GM23338 (cell line): ENCODE results near the gene TMEM187. TPM values are rescaled to one million over a fixed set of nuclear protein-coding genes. Genes with fewer than 3 reads are reported as not detected.

ENCODE experiments used
- ATAC-seq: fragments of 200-7000 bp; cut with Tn5 transposase; 3 replicates; pipeline ENCODE4 v1.9.1; 2020
- DNase-seq: peaks from one replicate; pipeline ENCODE4 v3.0.0-alpha.2; 2015; ENCODE audit warnings: low spot score
- H2AFZ ChIP-seq: fragments of 200-600 bp; sonication (generic); 2 replicates; pipeline ENCODE4 v1.8.0; 2016; ENCODE audit warnings: antibody characterized with exemption, mild to moderate bottlenecking, moderate library complexity
- H3F3A ChIP-seq: fragments of 200-600 bp; sonication (generic); replicated peaks from 2 replicates; pipeline ENCODE4 v1.8.0; 2017; ENCODE audit warnings: antibody characterized with exemption, mixed run types, low read depth
- H3K27ac ChIP-seq: fragments of 200-600 bp; sonication (generic); 2 replicates; pipeline ENCODE4 v1.6.1; 2016; ENCODE audit warnings: low read depth
- H3K27me3 ChIP-seq: fragments of 200-600 bp; sonication (generic); 2 replicates; pipeline ENCODE4 v1.8.0; 2016; ENCODE audit warnings: mild to moderate bottlenecking, mixed run types, moderate library complexity; ENCODE audit not compliant: insufficient read depth
- H3K36me3 ChIP-seq: fragments of 200-600 bp; sonication (generic); 2 replicates; pipeline ENCODE4 v1.8.0; 2016; ENCODE audit warnings: mild to moderate bottlenecking; ENCODE audit not compliant: insufficient read depth
- H3K4me1 ChIP-seq: fragments of 200-600 bp; sonication (generic); 2 replicates; pipeline ENCODE4 v1.8.0; 2016; ENCODE audit warnings: mild to moderate bottlenecking, moderate library complexity; ENCODE audit not compliant: insufficient read depth
- H3K4me2 ChIP-seq: fragments of 200-600 bp; sonication (generic); 2 replicates; pipeline ENCODE4 v1.7.1; 2017; ENCODE audit warnings: mixed run types
- H3K4me3 ChIP-seq: fragments of 200-600 bp; sonication (generic); 2 replicates; pipeline ENCODE4 v1.6.1; 2016; ENCODE audit warnings: mixed run types
- H3K79me2 ChIP-seq: fragments of 200-600 bp; sonication (generic); replicated peaks from 2 replicates; pipeline ENCODE4 v1.8.0; 2017; ENCODE audit warnings: mild to moderate bottlenecking; ENCODE audit not compliant: insufficient read depth
- H3K9me2 ChIP-seq: fragments of 200-600 bp; sonication (generic); 2 replicates; pipeline ENCODE4 v1.8.0; 2017; ENCODE audit not compliant: insufficient read depth
- H4K20me1 ChIP-seq: fragments of 200-600 bp; sonication (generic); replicated peaks from 2 replicates; pipeline ENCODE4 v1.8.0; 2017; ENCODE audit warnings: mild to moderate bottlenecking; ENCODE audit not compliant: insufficient read depth
- H3K27ac Mint-ChIP-seq: 2 replicates; pipeline ENCODE4 v1.8.0; 2020; ENCODE audit warnings: inconsistent platforms, mild to moderate bottlenecking, moderate library complexity, mixed read lengths
- H3K27me3 Mint-ChIP-seq: 3 replicates; pipeline ENCODE4 v1.8.0; 2022; ENCODE audit warnings: low read depth, mild to moderate bottlenecking, moderate library complexity, mixed read lengths, inconsistent platforms; ENCODE audit not compliant: insufficient read depth, poor library complexity
- H3K36me3 Mint-ChIP-seq: 3 replicates; pipeline ENCODE4 v1.8.0; 2021; ENCODE audit warnings: low read depth, mild to moderate bottlenecking, inconsistent platforms, moderate library complexity, mixed read lengths
- H3K4me1 Mint-ChIP-seq: 3 replicates; pipeline ENCODE4 v1.8.0; 2020; ENCODE audit warnings: mild to moderate bottlenecking, inconsistent platforms, mixed read lengths
- H3K4me3 Mint-ChIP-seq: 3 replicates; pipeline ENCODE4 v1.8.0; 2021; ENCODE audit warnings: moderate library complexity, mild to moderate bottlenecking, inconsistent platforms, mixed read lengths
- H3K9me3 Mint-ChIP-seq: 3 replicates; pipeline ENCODE4 v1.8.0; 2020; ENCODE audit warnings: moderate library complexity, mild to moderate bottlenecking, inconsistent platforms, mixed read lengths
- CTCF ChIP-seq, 2 experiments: fragments of 200-600 bp in 1 of 2; sonication (generic) in 1 of 2; conservative IDR thresholded peaks; 2 replicates each; pipeline versions ENCODE4 v1.5.1 to v1.6.1; 2016 to 2017; ENCODE audit warnings: antibody characterized with exemption in 2 of 2, low read depth in 2 of 2, mild to moderate bottlenecking in 2 of 2, moderate library complexity in 1 of 2
- EZH2 ChIP-seq: fragments of 200-600 bp; sonication (generic); IDR thresholded peaks from one replicate; pipeline ENCODE4 v1.8.0; 2017; ENCODE audit warnings: antibody characterized with exemption, mild to moderate bottlenecking, low read depth; ENCODE audit not compliant: unreplicated experiment
- NANOG ChIP-seq: IDR thresholded peaks from 2 replicates; pipeline ENCODE4 v1.6.1; 2016; ENCODE audit warnings: antibody characterized with exemption, borderline replicate concordance
- ZNF114 ChIP-seq: fragments of 250-450 bp; sonication (Bioruptor Pico); IDR thresholded peaks from 2 replicates; pipeline ENCODE4 v1.5.0; 2020; ENCODE audit warnings: mild to moderate bottlenecking, moderate library complexity
- ZNF462 ChIP-seq: fragments of 250-450 bp; sonication (Bioruptor Pico); IDR thresholded peaks from 2 replicates; pipeline ENCODE4 v1.5.0; 2020; ENCODE audit warnings: mild to moderate bottlenecking, moderate library complexity
- polyA plus RNA-seq: library from polyadenylated mRNA; unstranded; fragments of >200 nt; fragmentation: Nextera tagmentation; extraction: Ambion mirVana; gene quantifications from 2 replicates; pipeline ENCODE4 v1.2.1, GENCODE V29; 2016
- total RNA-seq: library from RNA; depleted of rRNA; stranded (reverse); fragments of >200 nt; shearing (Covaris generic); gene quantifications from 2 replicates; pipeline ENCODE4 v1.2.3, GENCODE V29; 2014

TMEM187 gene
- total and polyA plus RNA-seq, 2 experiments from 2014 or later, result 2.5 to 4.4 TPM

- TF ChIP-seq ZNF462 (CRISPR knock-in tag), result no peak
- no peak for TF ChIP-seq NANOG
These were observed 4.9 kb upstream of the TMEM187 start (continued) for GRCh38 chrX:153967536-153968224.

- peaks cover 17% of the 10 kb centered on the region for H4K20me1 ChIP-seq
- H3K27ac ChIP-seq, result no peak overlapping the region
- ATAC-seq (no peak), DNase-seq (no peak)
- Mint-ChIP-seq H3K27ac (peak overlapping the region; percentile 52; the same call in 1 of the 2 replicates), H3K9me3 (no peaks in the 10 kb centered on the region; the same call in 2 of the 3 replicates), H3K4me1 (peaks cover 22% of the 10 kb centered on the region), H3K36me3 (peaks cover 23% of the 10 kb centered on the region), H3K27me3 (peaks cover 6% of the 10 kb centered on the region), H3K4me3 (peak overlapping the region; percentile 100)
- 0 out of 2 replicates have a peak, but pooled peaks cover 4% of the 10 kb centered on the region for H3F3A ChIP-seq
- no peaks in the 10 kb centered on the region for H3K27me3 ChIP-seq
- no peak overlapping the region for H2AFZ ChIP-seq
- H3K9me2 ChIP-seq, result no peaks in the 10 kb centered on the region
- no peaks in the 10 kb centered on the region for H3K36me3 ChIP-seq
- H3K4me2 ChIP-seq, result peak overlapping the region; percentile 84
- peak overlapping the region; percentile 85 for H3K4me3 ChIP-seq
- peaks cover 12% of the 10 kb centered on the region for H3K4me1 ChIP-seq
- peaks cover 73% of the 10 kb centered on the region for H3K79me2 ChIP-seq
- TF ChIP-seq EZH2, result no peak
- TF ChIP-seq ZNF114 (CRISPR knock-in tag), result no peak
- TF ChIP-seq ZNF462 (CRISPR knock-in tag), result no peak
- TF ChIP-seq CTCF (conservative IDR thresholded peaks at IDR 0.05; ENCODE audit: low read depth in 2 of 2), result no peak
These were observed 4.3 kb upstream of the TMEM187 start for GRCh38 chrX:153968255-153968654.
